Nephron progenitor cell (in vitro differentiated cells): ENCODE results near the gene RBMS3.

Source experiments
- DNase-seq: peaks from one replicate; pipeline ENCODE4 v3.0.0; 2021
- H3K27ac Mint-ChIP-seq: 2 replicates; pipeline ENCODE4 v1.8.0; 2021; ENCODE audit warnings: mild to moderate bottlenecking, moderate library complexity, mixed read lengths
- H3K27me3 Mint-ChIP-seq: 2 replicates; pipeline ENCODE4 v1.8.0; 2021; ENCODE audit warnings: mild to moderate bottlenecking, low read depth, mixed read lengths; ENCODE audit not compliant: poor library complexity
- H3K36me3 Mint-ChIP-seq: 2 replicates; pipeline ENCODE4 v1.8.0; 2021; ENCODE audit warnings: low read depth, mixed read lengths
- H3K4me1 Mint-ChIP-seq: 2 replicates; pipeline ENCODE4 v1.8.0; 2021; ENCODE audit warnings: mixed read lengths
- H3K4me3 Mint-ChIP-seq: 2 replicates; pipeline ENCODE4 v1.8.0; 2021; ENCODE audit warnings: mild to moderate bottlenecking, moderate library complexity, mixed read lengths
- H3K9me3 Mint-ChIP-seq: 2 replicates; pipeline ENCODE4 v1.8.0; 2021; ENCODE audit warnings: mild to moderate bottlenecking, moderate library complexity, mixed read lengths
- TF ChIP-seq, protein P1 (sequence below): fragments of 200-600 bp; sonication (generic); IDR thresholded peaks from 2 replicates; pipeline ENCODE4 v1.5.0; 2021; ENCODE audit warnings: antibody characterized with exemption

RBMS3 gene

DNA sequence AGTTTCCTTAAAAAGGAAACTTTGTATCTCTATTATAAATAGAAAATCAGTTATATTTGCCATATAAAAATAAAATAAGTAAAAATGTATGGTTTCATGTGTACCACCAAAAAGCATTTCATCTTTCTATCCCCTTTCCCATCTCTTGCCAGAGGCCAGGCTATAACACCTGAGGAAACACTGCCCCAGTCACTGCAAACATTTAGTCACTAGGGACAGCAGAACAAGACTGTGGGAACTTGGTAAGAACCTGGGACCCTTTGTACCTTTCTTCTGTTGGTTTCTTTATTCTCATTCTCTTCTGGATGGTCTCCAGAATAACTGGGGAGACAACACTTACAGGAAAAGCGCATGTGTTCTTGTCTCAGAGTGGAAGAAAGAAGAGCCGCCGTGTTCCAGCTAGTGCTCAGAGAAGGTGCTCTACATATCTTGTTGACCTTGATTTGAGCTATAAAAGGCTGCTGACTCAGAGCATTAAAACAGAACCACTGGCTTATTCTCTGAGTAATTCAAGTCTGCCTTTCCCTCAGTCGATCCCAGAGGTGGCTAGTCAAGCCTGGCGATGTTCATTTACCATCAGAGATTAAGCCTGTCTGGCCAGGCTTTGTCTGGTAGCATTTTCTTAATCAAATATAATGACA, 361.6 kb downstream of the RBMS3 start:
- Mint-ChIP-seq H3K9me3 (no peaks in the 10 kb centered on the region), H3K27me3 (no peaks in the 10 kb centered on the region), H3K4me1 (peaks cover 17% of the 10 kb centered on the region), H3K4me3 (no peak overlapping the region), H3K36me3 (no peaks in the 10 kb centered on the region), H3K27ac (peak overlapping the region; percentile 43)
- TF ChIP-seq, protein P1, sequence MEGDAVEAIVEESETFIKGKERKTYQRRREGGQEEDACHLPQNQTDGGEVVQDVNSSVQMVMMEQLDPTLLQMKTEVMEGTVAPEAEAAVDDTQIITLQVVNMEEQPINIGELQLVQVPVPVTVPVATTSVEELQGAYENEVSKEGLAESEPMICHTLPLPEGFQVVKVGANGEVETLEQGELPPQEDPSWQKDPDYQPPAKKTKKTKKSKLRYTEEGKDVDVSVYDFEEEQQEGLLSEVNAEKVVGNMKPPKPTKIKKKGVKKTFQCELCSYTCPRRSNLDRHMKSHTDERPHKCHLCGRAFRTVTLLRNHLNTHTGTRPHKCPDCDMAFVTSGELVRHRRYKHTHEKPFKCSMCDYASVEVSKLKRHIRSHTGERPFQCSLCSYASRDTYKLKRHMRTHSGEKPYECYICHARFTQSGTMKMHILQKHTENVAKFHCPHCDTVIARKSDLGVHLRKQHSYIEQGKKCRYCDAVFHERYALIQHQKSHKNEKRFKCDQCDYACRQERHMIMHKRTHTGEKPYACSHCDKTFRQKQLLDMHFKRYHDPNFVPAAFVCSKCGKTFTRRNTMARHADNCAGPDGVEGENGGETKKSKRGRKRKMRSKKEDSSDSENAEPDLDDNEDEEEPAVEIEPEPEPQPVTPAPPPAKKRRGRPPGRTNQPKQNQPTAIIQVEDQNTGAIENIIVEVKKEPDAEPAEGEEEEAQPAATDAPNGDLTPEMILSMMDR, result no peak
- DNase-seq, result no peak

DNA sequence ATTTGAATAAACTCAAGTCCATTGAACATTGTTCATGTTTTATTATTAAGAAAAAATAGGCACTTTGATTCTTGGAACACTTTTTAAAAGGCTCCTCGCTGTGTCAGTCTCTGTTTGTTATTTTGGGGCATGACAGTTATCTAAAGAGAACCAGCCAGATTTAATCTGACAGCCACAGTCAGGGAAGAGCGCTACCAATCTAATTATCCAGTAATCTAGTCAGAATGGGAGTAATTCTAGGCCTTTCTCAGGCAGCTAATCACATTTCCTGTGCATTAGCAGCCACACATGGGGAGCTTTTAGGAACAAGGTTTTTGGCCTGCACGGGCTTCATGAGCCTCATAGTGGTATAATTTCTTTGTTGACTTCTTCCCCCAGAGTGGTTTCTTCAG, 362.2 kb downstream of the RBMS3 start:
- Mint-ChIP-seq H3K36me3 (no peaks in the 10 kb centered on the region), H3K27me3 (no peaks in the 10 kb centered on the region), H3K27ac (peak overlapping the region; percentile 15), H3K4me3 (no peak overlapping the region), H3K9me3 (no peaks in the 10 kb centered on the region), H3K4me1 (peaks cover 17% of the 10 kb centered on the region)
- TF ChIP-seq, protein P1, result no peak
- DNase-seq, result no peak

DNA sequence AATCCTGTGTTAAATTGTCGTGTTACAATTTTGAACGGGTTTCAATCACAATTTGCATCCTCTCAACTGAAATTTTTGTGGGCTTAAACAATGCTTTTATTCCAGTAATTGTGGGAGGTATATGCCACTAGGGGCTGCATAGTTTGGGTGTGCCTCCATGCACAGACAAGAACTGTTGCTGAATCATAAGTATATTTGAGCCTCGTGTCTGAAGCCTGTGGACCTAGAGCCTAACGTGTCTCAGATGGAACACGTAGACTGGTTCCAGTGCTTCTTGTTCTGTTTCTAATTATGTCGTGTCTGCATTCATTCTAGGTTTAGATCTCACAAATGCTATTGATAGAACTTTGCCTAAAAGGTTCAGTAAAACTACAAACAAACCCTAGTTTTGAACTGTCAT, 363.4 kb downstream of the RBMS3 start:
- Mint-ChIP-seq H3K27ac (no peak overlapping the region), H3K4me3 (no peak overlapping the region), H3K36me3 (no peaks in the 10 kb centered on the region), H3K27me3 (no peaks in the 10 kb centered on the region), H3K9me3 (no peaks in the 10 kb centered on the region), H3K4me1 (peaks cover 17% of the 10 kb centered on the region)
- no peak for DNase-seq
- TF ChIP-seq, protein P1, result no peak

DNA sequence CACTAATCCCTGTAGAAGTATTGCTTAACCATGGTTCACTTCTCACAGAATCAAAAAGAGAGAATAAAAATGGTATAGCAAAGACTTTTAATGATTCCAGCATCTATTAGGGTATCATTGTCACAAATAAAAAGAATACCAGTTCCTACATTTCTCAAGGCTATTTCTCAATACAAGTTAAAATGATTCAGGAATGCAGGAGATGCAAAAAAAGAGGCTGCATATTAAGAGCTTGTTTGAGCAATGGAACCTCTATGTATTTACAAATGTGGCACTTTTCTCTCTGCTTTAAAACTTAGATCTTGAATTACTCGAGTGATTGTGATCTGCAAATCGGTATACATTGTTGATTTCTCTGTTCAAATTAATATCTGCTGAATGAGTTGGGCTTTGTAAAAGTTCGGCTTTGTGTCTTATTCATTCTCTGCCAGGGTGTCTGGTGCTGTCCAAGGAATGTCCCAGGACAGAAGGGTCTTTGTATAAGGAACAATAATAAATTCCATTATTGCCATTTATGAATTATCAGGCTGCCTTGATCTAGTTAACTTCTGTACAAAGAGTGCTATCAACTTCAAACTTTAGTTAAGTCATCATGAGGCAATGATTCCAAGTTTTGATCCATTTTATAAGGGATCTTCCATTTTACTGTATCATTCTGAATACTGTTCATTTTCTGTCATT, 364.2 kb downstream of the RBMS3 start:
- H3K27me3 Mint-ChIP-seq, result no peaks in the 10 kb centered on the region
- no peak overlapping the region for H3K27ac Mint-ChIP-seq
- no peak overlapping the region for H3K4me3 Mint-ChIP-seq
- no peaks in the 10 kb centered on the region for H3K36me3 Mint-ChIP-seq
- no peaks in the 10 kb centered on the region for H3K9me3 Mint-ChIP-seq
- no peak for DNase-seq
- H3K4me1 Mint-ChIP-seq, result peaks cover 21% of the 10 kb centered on the region
- TF ChIP-seq, protein P1, result no peak

DNA sequence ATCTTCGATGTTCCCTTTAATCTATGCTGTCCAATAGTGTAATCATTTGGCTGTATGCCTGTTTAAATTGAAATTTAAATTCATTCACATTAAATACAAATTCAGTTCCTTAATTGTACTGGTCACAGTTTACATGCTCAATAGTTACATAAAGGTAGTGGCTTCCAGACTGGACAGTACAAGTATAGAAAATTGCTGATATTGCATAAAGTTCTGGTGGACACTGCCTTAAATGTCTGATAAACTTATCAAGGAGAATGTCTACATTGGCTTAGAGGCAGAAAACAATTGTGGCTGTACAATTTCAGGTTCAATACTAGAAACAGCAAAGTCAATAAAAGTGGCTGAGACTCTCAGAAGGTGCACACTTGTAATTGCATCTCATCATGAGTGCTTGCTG, 365.2 kb downstream of the RBMS3 start:
- Mint-ChIP-seq H3K27ac (no peak overlapping the region), H3K9me3 (no peaks in the 10 kb centered on the region), H3K4me1 (peaks cover 21% of the 10 kb centered on the region), H3K4me3 (no peak overlapping the region), H3K27me3 (no peaks in the 10 kb centered on the region), H3K36me3 (no peaks in the 10 kb centered on the region)
- TF ChIP-seq, protein P1, result no peak
- no peak for DNase-seq
